H1 (cell line): ENCODE data around the gene FRY. TPM values are rescaled to one million over a fixed set of nuclear protein-coding genes. Genes with fewer than 3 reads are reported as not detected.

Experiments used
- CTCF ChIA-PET: fragments of 300-600 bp; sonication (Branson Sonifier 250); formaldehyde crosslinking; loops from one replicate; lab custom pipeline; 2021; ENCODE audit not compliant: partially characterized antibody; lab: Charles Lee
- POLR2A ChIA-PET: fragments of 300-600 bp; sonication (Branson Sonifier 250); formaldehyde crosslinking; loops from one replicate; lab custom pipeline; 2021; ENCODE audit warnings: inconsistent platforms; ENCODE audit not compliant: partially characterized antibody; lab: Charles Lee
- DNase-seq, 2 experiments: peaks; one replicate each; pipeline versions ENCODE4 v3.0.0 to v3.0.0-alpha.2; 2010 to 2022; ENCODE audit warnings: low spot score in 2 of 2, low read depth in 1 of 2, mixed read lengths in 1 of 2
- FAIRE-seq: peaks from 2 replicates; lab custom pipeline; 2011; peaks lifted over from hg19 to GRCh38; lab: Jason Lieb, UNC
- H2AFZ ChIP-seq: 2 replicates; pipeline ENCODE4 v1.8.1; 2012; ENCODE audit warnings: low read length, inconsistent platforms
- H2AK5ac ChIP-seq: 2 replicates; pipeline ENCODE4 v1.6.1; 2013; ENCODE audit warnings: low read depth, low read length
- H2BK120ac ChIP-seq: replicated peaks from 2 replicates; pipeline ENCODE3; 2013; ENCODE audit warnings: low read depth, low read length, inconsistent platforms
- H2BK12ac ChIP-seq: 2 replicates; pipeline ENCODE4 v1.6.1; 2013; ENCODE audit warnings: low read depth, low read length
- H2BK15ac ChIP-seq: 2 replicates; pipeline ENCODE4 v1.6.1; 2013; ENCODE audit warnings: low read length
- H2BK20ac ChIP-seq: 2 replicates; pipeline ENCODE4 v1.6.1; 2013; ENCODE audit warnings: low read length
- H2BK5ac ChIP-seq: 2 replicates; pipeline ENCODE4 v1.6.1; 2013; ENCODE audit warnings: low read depth, low read length
- H3K14ac ChIP-seq: 2 replicates; pipeline ENCODE4 v1.6.1; 2013; ENCODE audit warnings: inconsistent platforms; ENCODE audit not compliant: insufficient read length
- H3K18ac ChIP-seq: 2 replicates; pipeline ENCODE4 v1.6.1; 2013; ENCODE audit warnings: low read length; ENCODE audit errors: extremely low read depth
- H3K23ac ChIP-seq: 2 replicates; pipeline ENCODE4 v1.6.1; 2013; ENCODE audit warnings: inconsistent platforms; ENCODE audit not compliant: insufficient read length
- H3K23me2 ChIP-seq: 2 replicates; pipeline ENCODE4 v1.6.1; 2013; ENCODE audit warnings: low read depth, low read length
- H3K27ac ChIP-seq: 2 replicates; pipeline ENCODE4 v1.6.1; 2011; ENCODE audit warnings: low read depth, low read length, inconsistent platforms
- H3K27me3 ChIP-seq, 4 experiments: replicated peaks in 1 of 4; 1 replicate in 1 of 4; 2 replicates in 3 of 4; pipeline versions ENCODE4 v1.6.1 to v1.8.1; 2011 to 2013; ENCODE audit warnings: low read length in 3 of 4, mild to moderate bottlenecking in 3 of 4, inconsistent platforms in 2 of 4, mixed read lengths in 2 of 4, moderate library complexity in 1 of 4; ENCODE audit not compliant: control insufficient read depth in 3 of 4, insufficient read depth in 3 of 4; ENCODE audit errors: extremely low read depth in 1 of 4
- H3K36me3 ChIP-seq, 4 experiments: 2 replicates each; pipeline versions ENCODE4 v1.6.1 to v1.8.1; 2011 to 2013; ENCODE audit warnings: mild to moderate bottlenecking in 4 of 4, low read length in 3 of 4, moderate library complexity in 2 of 4, control low read depth in 1 of 4, inconsistent platforms in 1 of 4; ENCODE audit not compliant: insufficient read depth in 4 of 4, control insufficient read depth in 2 of 4
- H3K4ac ChIP-seq: replicated peaks from 2 replicates; pipeline ENCODE3; 2013; ENCODE audit warnings: low read length, low read depth, mixed read lengths, inconsistent platforms; ENCODE audit not compliant: insufficient read length
- H3K4me1 ChIP-seq, 4 experiments: replicated peaks in 1 of 4; 1 replicate in 1 of 4; 2 replicates in 3 of 4; pipeline versions ENCODE4 v1.6.1 to v1.8.1; 2011 to 2013; ENCODE audit warnings: low read length in 3 of 4, inconsistent platforms in 2 of 4, mixed read lengths in 1 of 4; ENCODE audit not compliant: insufficient read depth in 4 of 4, control insufficient read depth in 3 of 4
- H3K4me2 ChIP-seq, 2 experiments: 2 replicates each; pipeline versions ENCODE4 v1.6.1 to v1.8.1; 2011 to 2013; ENCODE audit warnings: low read depth in 2 of 2, low read length in 2 of 2, control low read depth in 1 of 2, inconsistent platforms in 1 of 2, mild to moderate bottlenecking in 1 of 2; ENCODE audit not compliant: insufficient read depth in 1 of 2
- H3K4me3 ChIP-seq, 4 experiments: fragments of 200-600, 300-600 bp in 1 of 4; sonication (generic), shearing (Covaris generic), sonication (Bioruptor Twin) in 1 of 4; 2 replicates each; pipeline versions ENCODE4 v1.5.1 to v1.8.1; 2011 to 2016; ENCODE audit warnings: low read length in 4 of 4, low read depth in 3 of 4, control low read depth in 2 of 4, inconsistent platforms in 2 of 4, mild to moderate bottlenecking in 2 of 4, mixed read lengths in 1 of 4, moderate library complexity in 1 of 4; ENCODE audit not compliant: insufficient read depth in 2 of 4; ENCODE audit errors: extremely low read depth in 1 of 4
- H3K56ac ChIP-seq: replicated peaks from 2 replicates; pipeline ENCODE3; 2013; ENCODE audit warnings: low read depth, mild to moderate bottlenecking, mixed read lengths, low read length, inconsistent platforms; ENCODE audit not compliant: insufficient read length
- H3K79me1 ChIP-seq: 2 replicates; pipeline ENCODE4 v1.6.1; 2013; ENCODE audit warnings: low read depth, low read length, control low read depth
- H3K79me2 ChIP-seq, 2 experiments: 2 replicates each; pipeline versions ENCODE4 v1.6.1 to v1.8.1; 2012 to 2013; ENCODE audit warnings: low read length in 2 of 2, mild to moderate bottlenecking in 2 of 2, inconsistent platforms in 1 of 2; ENCODE audit not compliant: insufficient read depth in 2 of 2, control insufficient read depth in 1 of 2
- H3K9ac ChIP-seq, 4 experiments: replicated peaks in 1 of 4; 1 replicate in 1 of 4; 2 replicates in 3 of 4; pipeline versions ENCODE4 v1.6.1 to v1.8.1; 2011 to 2013; ENCODE audit warnings: low read depth in 3 of 4, low read length in 3 of 4, control low read depth in 2 of 4, mild to moderate bottlenecking in 2 of 4, moderate library complexity in 2 of 4, inconsistent platforms in 1 of 4; ENCODE audit errors: extremely low read depth in 1 of 4
- H3K9me3 ChIP-seq, 2 experiments: 2 replicates each; pipeline versions ENCODE4 v1.6.1 to v1.8.1; 2012 to 2013; ENCODE audit warnings: mild to moderate bottlenecking in 2 of 2, moderate library complexity in 2 of 2, control low read depth in 1 of 2, inconsistent platforms in 1 of 2, low read depth in 1 of 2, low read length in 1 of 2, mixed read lengths in 1 of 2; ENCODE audit not compliant: insufficient read depth in 2 of 2
- H4K20me1 ChIP-seq, 2 experiments: replicated peaks in 1 of 2; 2 replicates each; pipeline versions ENCODE3 to v1.8.1; 2011 to 2013; ENCODE audit warnings: inconsistent platforms in 2 of 2, low read length in 2 of 2, mild to moderate bottlenecking in 1 of 2; ENCODE audit not compliant: insufficient read depth in 2 of 2, control insufficient read depth in 1 of 2
- H4K5ac ChIP-seq: 2 replicates; pipeline ENCODE4 v1.6.1; 2013; ENCODE audit warnings: low read length, low read depth, mixed read lengths, inconsistent platforms; ENCODE audit not compliant: insufficient read length
- H4K8ac ChIP-seq: 2 replicates; pipeline ENCODE4 v1.8.0; 2013; ENCODE audit warnings: mild to moderate bottlenecking, moderate library complexity, low read length, inconsistent platforms; ENCODE audit not compliant: insufficient read depth; ENCODE audit errors: extremely low read depth
- H4K91ac ChIP-seq: replicated peaks from 2 replicates; pipeline ENCODE3; 2013; ENCODE audit warnings: low read length, mixed read lengths, inconsistent platforms; ENCODE audit not compliant: insufficient read length
- BACH1 ChIP-seq: IDR thresholded peaks from 2 replicates; pipeline ENCODE4 v1.6.1; 2012; ENCODE audit warnings: low read length, improper control_type of control experiment
- CHD1 ChIP-seq: IDR thresholded peaks from 2 replicates; pipeline ENCODE4 v1.6.1; 2012; ENCODE audit warnings: low read depth, low read length, improper control_type of control experiment
- GTF2F1 ChIP-seq: IDR thresholded peaks from 2 replicates; pipeline ENCODE4 v1.6.1; 2012; ENCODE audit warnings: low read depth, low read length, improper control_type of control experiment, borderline replicate concordance
- JUN ChIP-seq: IDR thresholded peaks from 2 replicates; pipeline ENCODE4 v1.6.1; 2011; ENCODE audit warnings: low read depth, mild to moderate bottlenecking, improper control_type of control experiment, low read length
- KDM5A ChIP-seq: fragments of 200-600 bp; IDR thresholded peaks from 2 replicates; pipeline ENCODE4 v1.7.1; 2012; ENCODE audit warnings: mild to moderate bottlenecking, low read length, inconsistent platforms, mixed read lengths
- PHF8 ChIP-seq: fragments of 200-600 bp; sonication (generic); conservative IDR thresholded peaks from 2 replicates; pipeline ENCODE4 v1.7.1; 2012; ENCODE audit warnings: low read depth, mild to moderate bottlenecking, inconsistent platforms, low read length, moderate library complexity
- POLR2AphosphoS5 ChIP-seq: IDR thresholded peaks from 2 replicates; pipeline ENCODE4 v1.6.1; 2011; ENCODE audit warnings: low read depth, low read length
- SAP30 ChIP-seq: fragments of 300-600 bp; sonication (generic); IDR thresholded peaks from 2 replicates; pipeline ENCODE4 v1.7.1; 2012; ENCODE audit warnings: low read length, moderate library complexity, mild to moderate bottlenecking, inconsistent platforms; ENCODE audit not compliant: insufficient read depth, insufficient replicate concordance
- SIN3A ChIP-seq, 2 experiments: IDR thresholded peaks in 1 of 2; conservative IDR thresholded peaks in 1 of 2; 2 replicates each; pipeline ENCODE4 v1.6.1; 2011 to 2012; ENCODE audit warnings: low read length in 2 of 2, improper control_type of control experiment in 1 of 2, low read depth in 1 of 2, mild to moderate bottlenecking in 1 of 2
- SP4 ChIP-seq: IDR thresholded peaks from 2 replicates; pipeline ENCODE4 v1.6.1; 2012; ENCODE audit warnings: low read length, inconsistent platforms
- SRF ChIP-seq: IDR thresholded peaks from 2 replicates; pipeline ENCODE4 v1.6.1; 2011; ENCODE audit warnings: mild to moderate bottlenecking, low read depth, low read length, moderate library complexity
- USF2 ChIP-seq: IDR thresholded peaks from 2 replicates; pipeline ENCODE4 v1.6.1; 2011; ENCODE audit warnings: low read length, improper control_type of control experiment
- ZNF274 ChIP-seq: IDR thresholded peaks from 2 replicates; pipeline ENCODE4 v1.7.0; 2012; ENCODE audit warnings: low read length, borderline replicate concordance; ENCODE audit errors: extremely low read depth
- WGBS, 2 experiments: shearing (Covaris generic) in 1 of 2; methylation state at CpG; one replicate each; pipeline versions ENCODE4 v1.1.6 to v1.1.7; 2013 to 2015; ENCODE audit warnings: low lambda C conversion rate in 2 of 2, mixed read lengths in 2 of 2, inconsistent platforms in 1 of 2, low coverage in 1 of 2, missing lambda C conversion rate in 1 of 2; ENCODE audit not compliant: insufficient replicate concordance in 2 of 2, insufficient coverage in 1 of 2, insufficient read length in 1 of 2; ENCODE audit errors: extremely low coverage in 1 of 2, missing lambda C conversion rate in 1 of 2; 5-methylcytosine and 5-hydroxymethylcytosine counted together
- polyA plus RNA-seq, 7 experiments: library from polyadenylated mRNA; depleted of rRNA in 3 of 7; stranded (reverse) in 5 of 7; unstranded in 2 of 7; fragments of >200 nt in 5 of 7; fragments of 200-250 nt in 2 of 7; gene quantifications; 1 replicate in 5 of 7; 2 replicates in 1 of 7; 4 replicates in 1 of 7; pipeline versions ENCODE4 v1.2.1 to v1.2.3, GENCODE V29; 2011 to 2013; ENCODE audit warnings: missing spikeins in 2 of 7, mixed read lengths in 2 of 7
- total RNA-seq: library from RNA; stranded (reverse); fragmentation: NEBNext Ultra II Directional; extraction: Animal tissue kit (Norgen Biotek cat#: 25700); gene quantifications from 2 replicates; pipeline ENCODE4 v1.2.1, GENCODE V29; 2021

The FRY gene
- total and polyA plus RNA-seq, 2 of the 8 experiments (the other 6 are each of a cell fraction or from before 2014, with no cell fraction given): 4.3 to 9.2 TPM

GRCh38 chr13:32036126-32036695 lies 4.6 kb downstream of the FRY start:
- H3K4me1 ChIP-seq: peaks cover 3 to 8% (median 6%) of the 10 kb centered on the region in 4 experiments; a peak in 4 of 7 replicates
- H3K4me2 ChIP-seq: no peak overlapping the region; a peak in 1 of 4 replicates
- no peak overlapping the region for H3K18ac ChIP-seq
- FAIRE-seq (no peak), DNase-seq (no peak)
- H2AFZ ChIP-seq: no peak overlapping the region
- H3K36me3 ChIP-seq: no peaks in the 10 kb centered on the region; a peak in 1 of 8 replicates
- H4K20me1 ChIP-seq: no peaks in the 10 kb centered on the region
- no peak overlapping the region for H4K8ac ChIP-seq
- H2BK5ac ChIP-seq: no peak overlapping the region
- H3K79me2 ChIP-seq: no peaks in the 10 kb centered on the region
- ChIA-PET CTCF (interaction anchor here (1.3 kb wide), 1 partner anchor 379 kb away, joined by 5 read pairs; no protein-coding TSS in a partner anchor), POLR2A (interaction anchor here (1.5 kb wide), 1 partner anchor 9 kb away, joined by 3 read pairs; no protein-coding TSS in a partner anchor)
- no peaks in the 10 kb centered on the region; the same call in 1 of the 2 replicates for H3K79me1 ChIP-seq
- 85% methylated on average over 4 of the region's 4 CpGs; no CpG with 5 or more reads in 1 of the 2 experiments for WGBS, 2 experiments
- no peak overlapping the region for H3K27ac ChIP-seq
- no peak overlapping the region for H3K4ac ChIP-seq
- H2AK5ac ChIP-seq: no peak overlapping the region
- H4K91ac ChIP-seq: no peak overlapping the region
- H4K5ac ChIP-seq: no peak overlapping the region
- no peak overlapping the region for H3K56ac ChIP-seq
- H3K14ac ChIP-seq: no peak overlapping the region
- no peak overlapping the region for H2BK20ac ChIP-seq
- no peaks in the 10 kb centered on the region for H3K23me2 ChIP-seq
- no peak overlapping the region for H3K9ac ChIP-seq
- H2BK120ac ChIP-seq: no peak overlapping the region
- no peak overlapping the region for H2BK12ac ChIP-seq
- no peak overlapping the region for H3K23ac ChIP-seq
- no peaks in the 10 kb centered on the region for H3K27me3 ChIP-seq
- no peak overlapping the region for H2BK15ac ChIP-seq
- no peaks in the 10 kb centered on the region for H3K9me3 ChIP-seq
- H3K4me3 ChIP-seq: no peak overlapping the region
- no peak for TF ChIP-seq CHD1
- TF ChIP-seq USF2: no peak
- no peak for TF ChIP-seq POLR2AphosphoS5
- TF ChIP-seq SRF: no peak
- no peak for TF ChIP-seq ZNF274
- no peak for TF ChIP-seq PHF8
- no peak for TF ChIP-seq BACH1
- no peak for TF ChIP-seq GTF2F1
- TF ChIP-seq KDM5A: no peak
- no peak for TF ChIP-seq SIN3A (conservative IDR thresholded peaks at IDR 0.05 in 1 of 2, IDR thresholded peaks at IDR 0.05 in 1 of 2; ENCODE audit: low read depth in 1 of 2, low read length in 2 of 2)
- TF ChIP-seq SP4: no peak
- TF ChIP-seq JUN: no peak
- TF ChIP-seq SAP30: no peak
